ENCODE data around the gene GRB10.

GRB10 gene

DNA sequence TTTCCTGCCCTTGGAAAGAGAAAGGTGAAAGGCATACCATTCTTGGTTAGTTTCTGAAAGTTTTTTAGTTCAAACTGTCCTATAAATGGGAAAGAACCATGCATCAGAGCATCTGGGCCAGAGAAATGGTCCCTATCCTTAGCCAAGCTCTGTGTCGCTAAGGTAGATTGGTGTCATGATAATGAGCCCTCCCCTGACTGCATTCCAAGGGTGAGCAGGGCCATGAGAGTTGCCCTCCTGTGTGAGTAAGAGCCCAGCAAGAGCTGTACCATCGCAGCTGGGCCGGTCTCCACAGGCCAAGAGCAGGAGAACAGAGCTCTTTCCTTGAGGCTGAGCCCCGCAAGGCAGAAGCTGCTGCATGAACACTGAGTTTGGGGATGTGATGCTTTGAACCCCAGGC, 30.3 kb downstream of the GRB10 start:
- DNase-seq (ENCODE audit: extremely low read depth, low read depth), result no peak
- TF ChIP-seq, protein P1, sequence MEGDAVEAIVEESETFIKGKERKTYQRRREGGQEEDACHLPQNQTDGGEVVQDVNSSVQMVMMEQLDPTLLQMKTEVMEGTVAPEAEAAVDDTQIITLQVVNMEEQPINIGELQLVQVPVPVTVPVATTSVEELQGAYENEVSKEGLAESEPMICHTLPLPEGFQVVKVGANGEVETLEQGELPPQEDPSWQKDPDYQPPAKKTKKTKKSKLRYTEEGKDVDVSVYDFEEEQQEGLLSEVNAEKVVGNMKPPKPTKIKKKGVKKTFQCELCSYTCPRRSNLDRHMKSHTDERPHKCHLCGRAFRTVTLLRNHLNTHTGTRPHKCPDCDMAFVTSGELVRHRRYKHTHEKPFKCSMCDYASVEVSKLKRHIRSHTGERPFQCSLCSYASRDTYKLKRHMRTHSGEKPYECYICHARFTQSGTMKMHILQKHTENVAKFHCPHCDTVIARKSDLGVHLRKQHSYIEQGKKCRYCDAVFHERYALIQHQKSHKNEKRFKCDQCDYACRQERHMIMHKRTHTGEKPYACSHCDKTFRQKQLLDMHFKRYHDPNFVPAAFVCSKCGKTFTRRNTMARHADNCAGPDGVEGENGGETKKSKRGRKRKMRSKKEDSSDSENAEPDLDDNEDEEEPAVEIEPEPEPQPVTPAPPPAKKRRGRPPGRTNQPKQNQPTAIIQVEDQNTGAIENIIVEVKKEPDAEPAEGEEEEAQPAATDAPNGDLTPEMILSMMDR (IDR thresholded peaks at IDR 0.05; ENCODE audit: low read depth, low read length), result no peak

DNA sequence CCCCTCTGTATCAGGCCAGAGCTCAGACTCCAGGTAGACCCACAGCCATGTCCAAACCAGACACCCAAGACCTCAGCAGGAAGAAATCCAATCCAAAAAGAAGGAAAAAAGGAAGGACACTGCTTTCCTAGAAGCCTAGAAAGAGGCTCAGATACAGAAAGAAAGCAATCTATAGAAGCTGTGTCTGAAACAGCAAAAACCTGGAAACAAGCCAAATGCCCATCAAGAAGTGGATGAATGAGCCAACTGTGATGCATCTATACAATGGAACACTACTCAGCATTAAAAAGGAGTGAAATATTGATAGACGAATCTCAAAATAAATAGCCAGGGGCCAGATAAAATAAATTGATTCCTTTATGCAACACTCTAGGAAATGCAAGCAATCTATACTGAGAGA, 31.6 kb downstream of the GRB10 start:
- TF ChIP-seq, protein P1 (IDR thresholded peaks at IDR 0.05; ENCODE audit: low read depth, low read length), result no peak
- DNase-seq (ENCODE audit: extremely low read depth, low read depth), result no peak

DNA sequence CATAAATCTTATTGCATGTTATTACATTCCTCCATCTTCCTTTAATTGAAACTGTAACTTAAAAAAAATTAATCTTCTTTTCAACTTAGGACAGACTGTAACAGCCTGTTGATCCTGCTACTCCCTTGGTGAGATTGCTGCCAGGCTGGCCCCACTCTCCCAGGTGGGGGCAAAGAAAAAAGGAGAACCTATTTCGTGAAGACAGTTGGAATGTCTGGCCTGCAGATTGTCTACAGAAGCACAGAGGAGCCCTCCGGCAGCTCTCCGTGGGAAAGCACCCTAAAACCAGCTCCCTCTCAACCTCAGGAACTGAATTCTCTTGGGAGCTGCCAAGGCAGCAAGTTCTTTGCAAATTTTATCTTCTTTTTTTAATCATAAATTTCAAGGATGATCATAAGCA, 32.8 kb downstream of the GRB10 start:
- TF ChIP-seq, protein P1 (IDR thresholded peaks at IDR 0.05; ENCODE audit: low read depth, low read length), result no peak
- DNase-seq (ENCODE audit: extremely low read depth, low read depth), result no peak

DNA sequence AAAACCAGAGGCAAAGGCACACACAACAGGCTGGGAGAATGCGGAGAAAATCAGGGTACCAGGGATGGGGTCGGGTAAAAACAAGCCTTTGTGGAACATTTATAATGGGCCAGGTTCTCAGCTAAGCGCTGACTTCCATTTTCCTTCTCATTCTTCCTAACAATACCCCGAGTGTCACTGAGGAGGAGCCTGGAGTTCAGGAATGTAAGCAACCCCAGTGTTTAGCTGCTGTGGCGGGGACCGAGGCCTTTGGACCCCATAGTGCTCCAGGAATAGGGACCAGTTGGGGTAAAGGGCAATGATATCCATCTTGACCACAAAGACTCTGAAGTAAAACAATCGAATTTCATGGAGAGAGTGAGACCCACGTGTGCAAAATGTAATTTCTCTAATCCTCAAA, 34.2 kb downstream of the GRB10 start:
- no peak for DNase-seq (ENCODE audit: extremely low read depth, low read depth)
- TF ChIP-seq, protein P1 (IDR thresholded peaks at IDR 0.05; ENCODE audit: low read depth, low read length), result no peak

DNA sequence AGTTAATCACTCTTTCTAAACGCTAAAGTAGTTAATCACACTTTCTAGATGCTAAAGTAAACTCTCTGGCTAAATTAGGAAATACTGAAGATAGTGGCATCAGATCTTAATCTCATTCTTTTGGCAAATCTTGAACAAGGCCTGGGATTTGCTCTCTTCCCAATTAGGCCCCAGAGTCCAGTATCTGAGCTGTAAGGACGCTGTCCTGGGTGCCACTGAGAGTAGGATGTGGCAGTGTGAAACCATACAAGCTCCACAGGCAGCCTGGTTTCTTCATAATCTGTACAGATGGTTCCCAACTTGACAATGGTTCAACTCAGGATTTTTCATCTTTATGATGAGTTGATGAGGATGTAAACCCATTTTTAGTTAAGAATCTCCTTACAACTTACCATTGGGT, 36.9 kb downstream of the GRB10 start:
- no peak for DNase-seq (ENCODE audit: extremely low read depth, low read depth)
- TF ChIP-seq, protein P1 (IDR thresholded peaks at IDR 0.05; ENCODE audit: low read depth, low read length), result no peak

DNA sequence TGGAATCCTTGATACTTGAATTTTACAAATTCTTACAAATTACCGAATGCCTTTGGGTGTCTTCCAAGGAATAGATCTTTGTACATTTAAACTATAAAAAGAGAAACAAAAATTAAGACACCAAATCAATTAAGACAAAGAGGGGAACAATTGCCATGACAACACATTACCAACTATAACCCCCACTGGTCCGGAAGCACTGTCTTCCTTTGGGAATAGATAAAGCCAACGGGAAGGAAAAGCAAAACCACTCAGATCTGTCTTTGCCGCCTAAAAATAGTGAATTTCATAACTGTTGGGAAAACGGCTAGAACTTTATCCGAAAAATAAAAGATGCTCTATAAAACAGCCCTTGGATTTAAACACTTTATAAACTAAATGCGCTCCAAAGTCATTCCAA, 37.4 kb downstream of the GRB10 start:
- DNase-seq (ENCODE audit: extremely low read depth, low read depth), result no peak
- TF ChIP-seq, protein P1 (IDR thresholded peaks at IDR 0.05; ENCODE audit: low read depth, low read length), result no peak

DNA sequence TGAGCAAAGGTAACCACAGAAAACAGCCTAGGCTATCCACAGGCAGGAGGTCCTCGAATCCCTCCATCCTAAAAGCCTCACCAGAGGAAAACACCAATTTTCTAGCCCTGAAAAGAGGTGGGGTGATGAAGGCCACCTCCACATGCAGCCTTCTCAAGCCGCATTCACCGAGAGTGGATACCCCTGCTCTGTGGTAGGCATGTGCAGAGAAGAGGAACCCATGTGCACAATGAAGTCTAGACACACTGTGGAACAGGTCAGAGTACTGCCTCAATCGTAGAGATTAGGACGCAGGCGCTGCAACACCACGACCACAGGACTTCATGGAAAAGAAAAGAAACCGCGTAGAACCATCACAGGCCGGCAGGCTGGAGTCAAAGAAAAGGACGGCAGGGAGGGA, 38.8 kb downstream of the GRB10 start:
- TF ChIP-seq, protein P1 (IDR thresholded peaks at IDR 0.05; ENCODE audit: low read depth, low read length), result no peak

More for the DNA sequence above, 38.8 kb downstream of the GRB10 start:
- no peak for DNase-seq (ENCODE audit: extremely low read depth, low read depth)

Measured in AG09319 (cell line).